ENCODE data around the gene NOX5. TPM values are rescaled to one million over a fixed set of nuclear protein-coding genes. Genes with fewer than 3 reads are reported as not detected.

Gene NOX5
- total RNA-seq, 3 donors from 2014 or later (not counting 1 experiment from before 2014, with no cell fraction given), result 0.20 TPM; not detected in 2

DNA sequence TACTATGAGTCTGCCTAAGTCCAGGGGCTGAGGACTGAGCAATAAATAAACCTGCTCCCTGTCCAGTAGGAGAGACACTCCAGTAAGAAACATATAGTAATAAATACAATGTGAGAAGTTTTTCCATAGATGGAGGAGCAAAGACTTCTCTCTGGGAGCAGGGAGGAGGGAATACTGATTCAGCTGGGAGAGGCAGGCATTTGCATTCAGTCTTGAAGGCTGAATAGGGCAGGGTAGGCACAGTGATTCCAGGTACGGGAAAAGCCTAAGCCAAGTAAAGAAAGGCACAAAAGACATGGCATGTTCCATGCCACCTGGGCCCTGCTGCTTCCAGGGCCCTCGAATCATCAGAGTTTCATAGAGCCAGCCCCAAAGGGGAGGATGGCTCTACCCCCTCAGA, 86.3 kb downstream of the NOX5 start:
- Histone ChIP-seq H3K27me3 (ENCODE audit: control insufficient read depth, insufficient read depth, low read length) (no peaks in the 10 kb centered on the region), H3K36me3 (ENCODE audit: control insufficient read depth, insufficient read depth, low read length) (no peaks in the 10 kb centered on the region), H3K27ac (ENCODE audit: low read length) (no peak overlapping the region), H3K9me3 (ENCODE audit: control insufficient read depth, insufficient read depth, low read length) (no peaks in the 10 kb centered on the region), H3K4me3 (ENCODE audit: low read length) (no peak overlapping the region), H3K4me1 (ENCODE audit: control insufficient read depth, insufficient read depth, low read length) (peaks cover 15% of the 10 kb centered on the region)
- 75% methylated on average over 2 of the region's 2 CpGs for WGBS (ENCODE audit: insufficient coverage)
- no peaks in the 10 kb centered on the region for H3K9me3 Mint-ChIP-seq
- no peak for ATAC-seq
- no peak for DNase-seq
- H3K36me3 Mint-ChIP-seq, result no peaks in the 10 kb centered on the region
- TF ChIP-seq, protein P1, sequence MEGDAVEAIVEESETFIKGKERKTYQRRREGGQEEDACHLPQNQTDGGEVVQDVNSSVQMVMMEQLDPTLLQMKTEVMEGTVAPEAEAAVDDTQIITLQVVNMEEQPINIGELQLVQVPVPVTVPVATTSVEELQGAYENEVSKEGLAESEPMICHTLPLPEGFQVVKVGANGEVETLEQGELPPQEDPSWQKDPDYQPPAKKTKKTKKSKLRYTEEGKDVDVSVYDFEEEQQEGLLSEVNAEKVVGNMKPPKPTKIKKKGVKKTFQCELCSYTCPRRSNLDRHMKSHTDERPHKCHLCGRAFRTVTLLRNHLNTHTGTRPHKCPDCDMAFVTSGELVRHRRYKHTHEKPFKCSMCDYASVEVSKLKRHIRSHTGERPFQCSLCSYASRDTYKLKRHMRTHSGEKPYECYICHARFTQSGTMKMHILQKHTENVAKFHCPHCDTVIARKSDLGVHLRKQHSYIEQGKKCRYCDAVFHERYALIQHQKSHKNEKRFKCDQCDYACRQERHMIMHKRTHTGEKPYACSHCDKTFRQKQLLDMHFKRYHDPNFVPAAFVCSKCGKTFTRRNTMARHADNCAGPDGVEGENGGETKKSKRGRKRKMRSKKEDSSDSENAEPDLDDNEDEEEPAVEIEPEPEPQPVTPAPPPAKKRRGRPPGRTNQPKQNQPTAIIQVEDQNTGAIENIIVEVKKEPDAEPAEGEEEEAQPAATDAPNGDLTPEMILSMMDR (IDR thresholded peaks at IDR 0.05), result no peak
- intact Hi-C loops (cut with micrococcal nuclease), result no loop called here
- H3K4me3 Mint-ChIP-seq, result no peak overlapping the region
- H3K4me1 Mint-ChIP-seq, result peaks cover 7 to 20% of the 10 kb centered on the region in 2 donors
- H3K27ac Mint-ChIP-seq, result no peak overlapping the region
- H3K27me3 Mint-ChIP-seq (ENCODE audit: low read depth in 2 of 2), result peaks cover 0 to 3% of the 10 kb centered on the region in 2 donors

DNA sequence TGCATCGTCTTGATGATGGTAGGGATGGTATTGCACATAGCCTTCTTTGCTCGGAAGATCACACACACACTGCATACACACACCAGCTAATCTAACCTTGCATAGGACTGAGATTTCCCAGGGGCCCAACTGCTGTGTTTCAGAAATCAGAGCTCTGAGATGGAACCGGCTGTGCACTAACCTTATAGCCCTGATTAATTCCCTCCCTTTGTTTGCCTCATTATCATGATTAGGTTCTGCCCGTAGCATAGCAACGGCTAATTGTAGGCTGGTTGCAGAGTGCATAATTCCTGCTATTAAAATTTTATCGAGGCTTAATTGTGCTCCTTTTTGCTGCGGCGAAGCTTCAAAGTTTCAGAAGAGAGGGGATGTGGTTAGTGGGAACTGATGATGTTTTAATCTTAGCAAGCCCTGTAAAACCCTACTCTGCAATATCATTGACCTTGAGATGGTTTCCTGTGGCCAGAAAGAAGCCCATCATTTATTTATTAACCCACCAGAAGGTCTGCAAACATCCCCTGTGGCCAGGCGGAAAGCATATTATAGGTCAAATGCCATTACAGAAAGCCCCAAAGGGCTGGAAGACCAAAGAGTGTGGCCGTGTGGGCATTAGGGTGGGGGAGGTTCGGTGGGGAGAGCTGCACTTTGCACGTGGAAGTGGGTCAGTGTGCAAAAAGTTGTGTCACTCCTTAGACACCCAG, 89.7 kb downstream of the NOX5 start:
- Histone ChIP-seq H3K4me1 (ENCODE audit: control insufficient read depth, insufficient read depth, low read length) (peaks cover 15% of the 10 kb centered on the region), H3K27me3 (ENCODE audit: control insufficient read depth, insufficient read depth, low read length) (no peaks in the 10 kb centered on the region), H3K4me3 (ENCODE audit: low read length) (no peak overlapping the region), H3K27ac (ENCODE audit: low read length) (no peak overlapping the region), H3K36me3 (ENCODE audit: control insufficient read depth, insufficient read depth, low read length) (no peaks in the 10 kb centered on the region), H3K9me3 (ENCODE audit: control insufficient read depth, insufficient read depth, low read length) (no peaks in the 10 kb centered on the region)
- no peaks in the 10 kb centered on the region for H3K36me3 Mint-ChIP-seq
- ATAC-seq, result peak in 1 of 3 donors; percentile 68
- peaks cover 0 to 6% of the 10 kb centered on the region in 2 donors for H3K27me3 Mint-ChIP-seq (ENCODE audit: low read depth in 2 of 2)
- 29% methylated on average over 11 of the region's 12 CpGs for WGBS (ENCODE audit: insufficient coverage)
- H3K27ac Mint-ChIP-seq, result no peak overlapping the region
- peaks cover 7 to 20% of the 10 kb centered on the region in 2 donors for H3K4me1 Mint-ChIP-seq
- peak in 1 of 2 donors; percentile 28 for DNase-seq
- H3K9me3 Mint-ChIP-seq, result no peaks in the 10 kb centered on the region
- peak overlapping the region; percentile 47 for H3K4me3 Mint-ChIP-seq
- TF ChIP-seq, protein P1 (IDR thresholded peaks at IDR 0.05), result no peak
- intact Hi-C loops (cut with micrococcal nuclease), result no loop called here

DNA sequence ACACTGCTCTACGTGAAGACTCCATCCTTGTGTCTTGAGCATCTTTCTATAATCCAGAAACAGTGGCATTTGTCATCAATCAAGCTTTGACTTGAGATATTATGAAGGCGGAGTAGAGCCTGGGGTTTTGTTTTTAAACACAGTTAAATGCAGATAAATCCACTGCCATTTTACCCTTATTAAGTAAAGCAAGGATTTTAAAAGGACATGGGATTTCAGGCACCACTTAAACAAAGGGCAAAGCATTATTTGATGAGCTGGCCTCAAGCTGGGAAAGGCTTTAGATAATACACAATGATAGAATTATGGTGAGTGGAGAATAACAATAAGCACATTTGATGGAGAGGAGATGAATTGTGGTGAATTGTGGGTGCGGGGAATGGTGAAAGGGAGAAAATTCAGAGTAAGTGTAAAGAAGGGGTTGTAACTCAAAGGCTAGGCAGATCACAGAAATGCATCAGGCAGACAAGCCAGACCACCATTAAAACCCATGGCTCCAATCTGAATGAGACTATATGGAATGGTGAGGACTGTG, 91.0 kb downstream of the NOX5 start:
- intact Hi-C loops (cut with micrococcal nuclease), result no loop called here
- H3K27me3 Mint-ChIP-seq (ENCODE audit: low read depth in 2 of 2), result peaks cover 0 to 7% of the 10 kb centered on the region in 2 donors
- Histone ChIP-seq H3K9me3 (ENCODE audit: control insufficient read depth, insufficient read depth, low read length) (no peaks in the 10 kb centered on the region), H3K4me1 (ENCODE audit: control insufficient read depth, insufficient read depth, low read length) (peaks cover 15% of the 10 kb centered on the region), H3K27ac (ENCODE audit: low read length) (no peak overlapping the region), H3K27me3 (ENCODE audit: control insufficient read depth, insufficient read depth, low read length) (no peaks in the 10 kb centered on the region), H3K36me3 (ENCODE audit: control insufficient read depth, insufficient read depth, low read length) (no peaks in the 10 kb centered on the region), H3K4me3 (ENCODE audit: low read length) (no peak overlapping the region)
- 100% methylated on average over 2 of the region's 3 CpGs for WGBS (ENCODE audit: insufficient coverage)
- peaks cover 7 to 15% of the 10 kb centered on the region in 2 donors for H3K4me1 Mint-ChIP-seq
- TF ChIP-seq, protein P1 (IDR thresholded peaks at IDR 0.05), result no peak
- ATAC-seq (no peak), DNase-seq (no peak)
- H3K36me3 Mint-ChIP-seq, result no peaks in the 10 kb centered on the region
- no peak overlapping the region for H3K4me3 Mint-ChIP-seq
- H3K27ac Mint-ChIP-seq, result no peak overlapping the region
- no peaks in the 10 kb centered on the region for H3K9me3 Mint-ChIP-seq
